ENCODE data around the gene MRGPRG. TPM values are rescaled to one million over a fixed set of nuclear protein-coding genes. Genes with fewer than 3 reads are reported as not detected.

The MRGPRG gene
- total RNA-seq, 1 donor from 2014 or later = not detected

GRCh38 chr11:3225826-3226750 is 7.5 kb upstream of the MRGPRG start:
- no peak for DNase-seq (ENCODE audit: low read depth in 2 of 2)

- DNase-seq (ENCODE audit: low read depth in 2 of 2) = no peak
Observed at GRCh38 chr11:3225159-3225758, 6.6 kb upstream of the MRGPRG start.

GRCh38 chr11:3224401-3225057 is 5.9 kb upstream of the MRGPRG start:
- DNase-seq (ENCODE audit: low read depth in 2 of 2) = no peak

- DNase-seq (ENCODE audit: low read depth in 2 of 2) = no peak
Observed at GRCh38 chr11:3223932-3224381, 5.3 kb upstream of the MRGPRG start.

DNA sequence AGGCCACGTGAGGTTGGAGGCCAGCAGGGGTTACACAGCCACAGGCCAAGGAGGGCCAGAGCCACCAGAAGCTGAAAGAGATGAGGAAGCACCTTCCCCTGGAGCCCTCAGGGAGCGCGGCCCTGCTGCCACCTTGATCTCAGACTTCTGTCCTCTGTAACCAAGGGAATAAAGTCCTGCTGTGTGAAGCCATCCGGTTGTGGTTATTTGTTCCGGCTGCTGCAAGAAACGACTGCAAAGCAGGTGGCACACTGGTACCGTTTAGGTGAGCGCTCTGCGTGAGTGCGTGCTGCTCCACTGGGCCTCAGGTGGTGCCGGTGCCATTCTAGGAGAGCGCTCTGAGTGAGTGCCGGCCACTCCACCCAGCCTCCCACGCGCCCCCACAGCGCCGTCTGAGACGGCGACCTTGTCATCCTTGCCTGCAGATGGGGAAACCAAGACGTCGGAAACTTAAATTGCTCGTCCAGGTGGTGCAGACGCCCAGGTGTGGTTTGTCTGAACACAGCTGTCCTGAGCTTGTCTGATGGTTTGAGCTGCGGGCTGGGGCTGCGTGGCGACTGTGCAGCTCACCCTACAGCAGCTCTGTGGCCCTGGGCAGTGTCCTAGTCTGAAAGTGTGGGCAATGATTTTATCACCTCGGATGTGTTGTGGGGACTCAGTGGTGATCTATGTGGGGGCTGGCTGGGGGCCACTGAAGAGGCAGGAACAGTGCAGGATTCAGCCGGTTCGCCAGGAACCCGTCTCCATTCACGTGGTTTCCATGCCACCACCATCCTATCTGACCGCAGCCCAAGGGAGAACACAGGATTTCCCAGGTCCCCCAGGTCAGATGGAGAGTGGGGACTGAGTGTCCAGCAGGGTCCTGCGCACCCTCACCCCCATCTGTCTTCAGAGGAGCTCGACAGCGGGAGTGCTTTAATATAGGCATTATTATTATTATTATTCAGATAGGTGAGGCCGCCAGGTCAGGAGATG is 4.6 kb upstream of the MRGPRG start:
- no peak for DNase-seq (ENCODE audit: low read depth in 2 of 2)

DNA sequence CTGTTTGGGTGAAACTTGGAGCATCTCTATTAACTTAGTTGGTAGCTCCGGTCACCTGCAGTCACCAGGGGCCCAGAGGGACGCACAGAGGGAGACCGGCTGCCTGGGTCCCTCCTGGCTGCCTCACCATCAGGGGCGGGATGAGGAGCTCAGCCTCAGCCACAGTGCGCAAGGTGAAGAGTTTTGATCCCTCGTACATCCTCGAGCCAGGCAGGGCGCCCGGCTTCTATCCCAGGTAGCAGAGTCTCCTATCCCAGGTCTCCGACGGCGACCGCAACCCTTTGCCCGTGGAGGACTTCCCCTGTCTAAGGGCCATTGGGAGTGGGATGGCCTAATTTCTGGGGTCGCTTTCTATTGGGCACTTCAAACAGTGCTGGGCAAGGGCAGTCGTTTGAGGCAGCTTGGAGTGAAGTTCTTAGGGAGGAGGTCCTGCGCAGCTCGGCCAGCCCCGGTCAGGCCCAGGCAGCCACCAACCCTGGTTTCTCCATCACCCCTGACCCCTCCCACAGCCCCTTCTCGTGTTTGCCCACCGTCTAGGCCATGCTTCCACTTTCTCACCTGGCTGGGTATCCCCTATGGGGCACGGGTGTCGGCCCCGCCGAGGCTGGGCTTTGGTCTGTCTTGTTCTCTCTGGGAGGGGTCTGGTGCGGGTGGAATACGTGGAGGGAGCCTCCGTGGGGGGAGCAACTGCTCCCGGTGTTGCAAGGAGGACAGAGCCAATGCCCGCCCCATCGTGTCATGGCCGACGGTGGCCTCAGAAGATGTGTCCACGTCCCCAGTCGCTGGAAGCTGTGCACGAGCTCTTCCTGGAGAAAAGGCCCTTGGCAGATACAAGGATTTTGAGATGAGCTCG is 3.6 kb upstream of the MRGPRG start:
- no peak for DNase-seq (ENCODE audit: low read depth in 2 of 2)

GRCh38 chr11:3221408-3222002 is 2.9 kb upstream of the MRGPRG start:
- DNase-seq (ENCODE audit: low read depth in 2 of 2) = no peak

DNA sequence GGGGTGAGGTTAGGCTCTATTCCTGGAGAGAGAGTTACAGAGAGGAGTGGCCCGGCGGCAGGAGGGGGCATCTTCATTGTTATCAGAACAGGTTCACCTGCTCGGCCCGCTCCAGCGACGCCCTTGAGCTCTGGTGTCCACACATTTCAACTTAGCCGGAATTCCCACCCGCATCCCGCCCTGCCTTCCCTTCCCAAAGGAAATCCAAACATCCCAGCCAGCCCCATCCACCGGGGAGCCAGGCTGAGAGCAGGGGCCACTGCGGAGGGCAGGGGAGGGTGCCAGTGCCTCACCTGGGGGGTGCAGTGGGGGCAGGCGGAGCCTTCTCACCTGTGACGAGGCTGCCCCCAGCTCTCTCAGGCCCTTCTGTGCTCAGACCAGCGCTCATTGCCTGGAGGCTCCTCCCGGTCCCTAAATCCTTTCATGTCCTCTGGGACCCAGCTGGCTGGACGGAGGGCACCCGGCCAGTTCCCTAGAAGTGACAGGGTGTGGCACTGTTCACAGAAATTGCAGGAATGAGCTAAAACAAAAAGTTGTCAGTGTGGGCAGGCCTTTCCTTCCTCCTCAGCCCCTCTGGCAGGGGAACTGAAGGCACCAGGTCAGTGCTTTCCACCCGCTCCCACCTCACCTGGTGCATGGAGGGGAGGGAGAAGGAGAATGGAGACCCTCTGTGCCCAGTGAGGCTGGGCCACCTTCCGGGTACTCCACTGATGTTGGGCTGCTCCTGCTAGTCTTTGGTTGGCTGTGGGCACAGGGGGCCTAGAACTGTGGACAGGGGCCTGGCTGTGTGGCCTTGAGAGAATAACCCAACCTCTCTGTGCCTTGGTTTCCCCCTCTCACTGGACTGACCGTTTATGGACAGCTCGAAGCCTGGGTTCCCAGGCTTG is 2.2 kb upstream of the MRGPRG start:
- no peak for DNase-seq (ENCODE audit: low read depth in 2 of 2)

- DNase-seq (ENCODE audit: low read depth in 2 of 2) = no peak
Observed at GRCh38 chr11:3220101-3220500, 1.5 kb upstream of the MRGPRG start.

DNA sequence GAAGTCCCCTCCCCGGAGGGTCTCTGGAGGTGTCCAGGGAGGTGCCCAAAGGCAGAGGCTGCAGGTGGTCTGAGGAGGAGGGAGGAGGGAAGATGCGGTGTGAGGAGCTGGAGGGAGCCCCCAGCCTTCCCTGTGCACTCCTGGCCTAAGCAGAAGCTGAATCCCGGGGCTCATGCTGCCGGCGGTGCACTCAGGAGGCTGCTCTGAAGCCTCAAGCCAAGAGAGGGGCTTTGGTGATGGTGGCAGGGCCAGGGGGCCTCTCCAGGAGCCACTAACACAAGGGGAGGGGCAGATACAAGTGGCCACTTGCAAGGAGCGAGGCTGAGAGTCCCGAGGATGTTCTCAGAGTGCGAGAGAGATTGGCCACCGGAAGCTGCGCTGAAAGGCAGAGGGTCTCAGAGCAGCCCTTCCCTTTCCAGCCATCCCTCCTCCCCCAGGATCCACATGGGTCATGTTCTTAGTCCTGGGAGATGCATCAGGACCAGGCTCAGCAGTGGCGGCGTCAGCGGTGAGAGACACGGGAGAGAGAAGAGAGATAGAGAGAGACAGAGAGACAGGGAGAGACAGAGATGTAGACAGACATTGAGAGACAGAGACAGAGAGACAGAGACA is 774 bp upstream of the MRGPRG start:
- DNase-seq (ENCODE audit: low read depth in 2 of 2) = no peak

GRCh38 chr11:3217818-3218482 is 663 bp downstream of the MRGPRG start:
- DNase-seq (ENCODE audit: low read depth in 2 of 2) = no peak

DNA sequence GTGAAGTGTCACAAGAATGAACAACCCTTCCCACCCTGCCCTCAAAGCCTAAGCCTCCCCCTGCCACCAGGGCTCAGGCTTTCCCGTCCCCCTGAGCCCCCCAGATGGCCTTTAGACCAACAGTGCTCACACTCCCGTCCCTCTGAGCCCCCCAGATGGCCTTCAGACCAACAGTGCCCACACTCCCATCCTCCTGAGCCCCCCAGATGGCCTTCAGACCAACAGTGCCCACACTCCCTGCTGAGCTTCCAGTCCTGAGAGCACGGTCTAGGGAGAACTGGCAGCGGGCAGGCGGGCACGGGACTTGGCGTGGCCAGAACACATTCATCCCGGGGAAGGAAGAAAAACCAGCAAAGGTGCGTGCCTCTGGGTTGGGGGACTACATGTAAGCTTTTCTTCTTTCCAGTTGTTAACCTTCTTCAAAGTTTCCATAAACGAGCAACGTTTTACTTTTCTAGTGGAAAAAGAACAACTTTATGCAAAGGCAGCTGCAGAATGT is 2.5 kb downstream of the MRGPRG start:
- DNase-seq (ENCODE audit: low read depth in 2 of 2) = no peak

DNA sequence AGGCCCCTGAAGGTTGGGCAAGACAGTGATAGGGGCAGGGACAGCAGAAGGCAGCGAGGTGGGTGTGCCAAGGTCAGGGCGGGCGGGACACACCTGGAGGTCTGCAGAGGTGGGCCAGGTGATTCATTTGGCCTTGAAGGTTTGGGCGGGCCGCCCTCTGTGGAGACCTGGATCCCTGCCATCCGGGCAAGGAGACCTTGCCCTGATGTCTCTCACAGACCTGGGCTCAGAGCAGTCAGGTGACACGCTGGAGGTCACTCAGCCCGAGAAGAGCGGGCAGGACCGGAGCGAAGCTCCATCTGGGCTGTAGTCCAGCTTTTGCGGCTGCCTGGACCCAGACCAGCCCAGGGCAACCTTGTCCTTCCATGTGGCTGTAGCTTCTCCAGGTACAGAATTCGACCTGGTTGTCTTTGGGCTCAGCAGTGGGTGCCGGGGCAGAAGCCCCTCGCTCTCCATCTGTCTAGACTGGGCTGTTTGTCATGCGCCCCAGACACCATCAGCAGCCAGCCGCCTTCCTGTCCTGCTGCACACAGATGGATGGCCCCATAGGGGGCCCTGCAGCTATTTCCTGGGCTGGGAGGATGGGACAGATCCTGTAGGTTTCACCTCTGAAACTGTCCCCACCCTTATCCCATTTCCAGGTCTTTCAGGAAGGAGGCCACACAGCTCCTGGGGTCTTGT is 3.1 kb downstream of the MRGPRG start:
- no peak for DNase-seq (ENCODE audit: low read depth in 2 of 2)

GRCh38 chr11:3214420-3214699 is 4.3 kb downstream of the MRGPRG start:
- no peak for DNase-seq (ENCODE audit: low read depth in 2 of 2)

- DNase-seq (ENCODE audit: low read depth in 2 of 2) = no peak
Observed at GRCh38 chr11:3213659-3214419, 4.8 kb downstream of the MRGPRG start.

DNA sequence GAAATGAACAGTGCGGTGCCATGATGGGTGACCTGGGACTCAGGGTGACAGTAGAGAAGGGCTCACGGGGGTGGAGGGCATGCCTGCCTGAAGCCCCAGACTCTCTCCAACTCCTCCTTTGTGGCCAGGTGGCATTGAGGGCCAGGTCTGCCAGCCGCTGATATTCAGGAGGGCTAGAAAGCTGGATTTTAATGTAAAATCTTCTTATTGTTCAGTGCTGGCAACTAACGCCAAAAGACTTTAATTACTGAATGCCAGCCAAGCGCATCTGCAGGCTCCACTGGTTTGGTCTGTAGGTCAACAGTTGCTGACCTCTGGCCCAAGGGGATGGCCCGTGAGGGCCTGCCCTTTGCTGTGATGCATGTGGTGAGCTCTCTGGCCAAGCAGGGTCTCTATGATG is 10.3 kb downstream of the MRGPRG start:
- no peak for DNase-seq (ENCODE audit: low read depth in 2 of 2)
